HG03521 (cell line): ENCODE data around the gene SYNDIG1.

Source experiments
- ATAC-seq: cut with Tn5 transposase; IDR thresholded peaks from one replicate; pipeline ENCODE4 v1.9.1; 2021; ENCODE audit warnings: mild to moderate bottlenecking, moderate library complexity; ENCODE audit not compliant: unreplicated experiment

SYNDIG1 gene

DNA sequence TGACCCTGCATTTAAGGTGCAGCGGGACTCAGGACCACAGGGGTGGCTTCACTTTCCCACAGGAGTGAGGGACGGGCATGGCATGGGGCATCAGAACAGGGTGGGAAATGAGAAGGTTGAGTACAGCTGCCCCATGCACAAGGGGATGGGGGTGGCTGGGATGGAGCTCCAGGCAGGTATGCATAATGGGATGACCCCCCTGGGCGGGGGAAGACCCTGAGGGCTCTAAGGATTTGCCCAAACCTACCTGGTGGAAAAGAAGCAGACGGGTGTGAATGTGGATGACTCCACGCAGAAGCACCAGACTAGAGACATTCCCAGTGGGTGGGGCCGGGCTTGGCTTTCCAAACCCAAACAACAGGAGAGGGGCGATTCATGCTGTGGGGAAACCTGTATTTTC, 200.3 kb downstream of the SYNDIG1 start:
- ATAC-seq = no peak

GRCh38 chr20:24670341-24670872, 201.0 kb downstream of the SYNDIG1 start:
- no peak for ATAC-seq

- ATAC-seq = no peak
These were observed 201.6 kb downstream of the SYNDIG1 start for GRCh38 chr20:24670981-24671380.

DNA sequence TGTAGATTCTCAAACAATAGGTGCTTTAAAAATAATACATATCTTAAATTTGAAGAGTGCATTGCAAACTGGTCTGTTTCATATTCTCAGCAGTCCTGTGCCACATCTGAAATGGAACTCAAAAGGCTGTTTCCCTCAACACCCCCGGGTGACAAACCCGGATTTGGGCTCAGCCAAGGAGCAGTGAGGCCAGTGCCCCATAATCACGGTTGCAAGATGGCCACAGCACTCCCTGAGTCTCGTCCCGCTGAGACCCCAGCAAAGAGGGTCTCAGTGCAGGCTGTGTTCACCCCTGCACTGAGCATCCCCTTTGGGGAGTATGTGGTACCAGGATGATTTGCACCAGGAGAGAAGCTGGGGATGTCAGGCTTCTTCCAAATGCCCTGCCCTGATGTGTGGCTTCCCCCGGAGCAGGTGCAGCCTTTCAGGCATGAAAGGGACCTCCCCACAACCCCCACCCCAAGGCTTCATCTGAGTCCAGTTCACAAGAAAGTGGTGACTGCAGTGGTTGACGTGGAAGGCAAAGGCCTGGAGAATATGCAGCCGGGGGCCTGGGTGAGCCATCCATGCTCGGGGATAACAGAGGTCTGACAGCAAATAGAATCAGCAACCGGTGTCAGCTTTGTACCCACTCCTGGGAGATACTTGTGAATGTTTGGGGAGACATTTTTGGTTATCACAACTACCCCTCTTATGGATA, 202.9 kb downstream of the SYNDIG1 start:
- no peak for ATAC-seq

GRCh38 chr20:24672886-24673677, 203.7 kb downstream of the SYNDIG1 start:
- ATAC-seq = no peak

DNA sequence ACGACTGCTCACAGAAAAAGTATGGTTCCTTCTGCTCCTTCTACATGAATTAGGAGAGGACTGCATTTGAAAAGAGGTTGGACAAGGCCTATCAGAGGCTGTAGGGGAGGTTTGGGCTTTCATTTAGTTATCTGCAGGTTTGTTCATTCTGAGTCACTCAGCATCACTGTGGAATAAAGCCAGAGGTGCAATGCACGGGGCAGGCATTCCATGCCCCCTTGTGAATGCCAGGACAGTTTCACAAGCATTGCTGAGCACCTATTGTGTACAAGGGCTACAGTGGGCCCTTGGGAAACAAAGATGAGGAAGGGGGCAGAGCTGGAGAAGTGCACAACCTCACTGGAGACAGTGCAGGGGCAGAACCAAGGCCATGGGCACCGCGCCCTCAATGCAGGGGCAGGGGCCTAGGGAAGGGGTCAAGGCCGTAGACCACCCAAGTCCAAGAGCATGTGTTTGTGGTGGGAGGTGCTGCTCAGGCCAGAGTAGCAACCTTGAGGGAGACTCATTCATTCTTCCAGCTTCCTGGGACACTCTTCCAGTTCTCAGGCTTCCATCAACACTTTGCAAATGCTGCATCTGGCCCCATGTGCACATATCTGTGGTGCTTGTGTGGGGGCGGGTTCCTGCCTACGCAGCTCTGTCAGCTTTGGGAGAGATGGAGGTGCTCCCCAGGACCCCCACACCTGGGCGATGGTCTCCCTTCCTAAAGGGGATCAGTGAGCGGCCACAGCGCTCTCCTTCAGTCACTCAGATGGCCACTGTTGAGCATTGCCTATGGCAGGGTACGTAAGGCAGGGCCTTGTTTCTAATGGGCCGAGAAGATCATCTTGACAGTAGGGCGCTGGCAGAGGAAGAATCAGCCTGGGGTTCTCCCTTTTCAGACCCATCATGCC, 204.5 kb downstream of the SYNDIG1 start:
- no peak for ATAC-seq

DNA sequence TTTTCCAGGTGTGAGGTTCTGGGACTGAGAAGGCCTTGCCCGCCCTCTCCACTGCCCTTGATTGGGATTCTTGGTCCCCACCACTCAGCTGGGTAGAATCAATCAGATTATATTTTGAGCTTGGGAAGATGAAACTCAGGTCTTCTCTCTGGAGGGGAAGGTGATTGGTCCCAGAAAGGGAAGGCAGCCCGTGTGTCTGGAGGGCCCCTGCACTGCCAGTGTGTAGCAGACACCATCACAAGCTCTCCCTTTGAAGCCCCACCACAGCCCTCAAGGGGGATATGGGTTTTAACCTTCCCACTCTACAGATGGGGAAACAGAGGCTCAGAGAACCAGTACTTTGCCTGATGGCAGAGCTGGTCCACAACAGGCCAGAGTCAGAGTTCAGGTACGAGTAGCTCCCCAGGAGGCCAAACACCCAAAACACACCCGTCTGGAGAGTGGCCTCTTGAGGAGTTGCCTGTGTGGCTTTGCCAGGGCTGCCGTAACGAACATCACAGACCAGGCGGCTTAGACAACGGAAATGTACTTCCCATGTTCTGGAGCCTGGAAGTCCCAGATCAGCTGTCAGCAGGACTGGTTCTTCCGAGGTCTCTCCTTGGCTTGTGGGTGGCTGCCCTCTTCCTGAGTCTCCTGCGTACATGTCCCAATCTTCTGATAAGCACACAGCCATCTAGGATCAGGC, 205.6 kb downstream of the SYNDIG1 start:
- ATAC-seq = no peak

DNA sequence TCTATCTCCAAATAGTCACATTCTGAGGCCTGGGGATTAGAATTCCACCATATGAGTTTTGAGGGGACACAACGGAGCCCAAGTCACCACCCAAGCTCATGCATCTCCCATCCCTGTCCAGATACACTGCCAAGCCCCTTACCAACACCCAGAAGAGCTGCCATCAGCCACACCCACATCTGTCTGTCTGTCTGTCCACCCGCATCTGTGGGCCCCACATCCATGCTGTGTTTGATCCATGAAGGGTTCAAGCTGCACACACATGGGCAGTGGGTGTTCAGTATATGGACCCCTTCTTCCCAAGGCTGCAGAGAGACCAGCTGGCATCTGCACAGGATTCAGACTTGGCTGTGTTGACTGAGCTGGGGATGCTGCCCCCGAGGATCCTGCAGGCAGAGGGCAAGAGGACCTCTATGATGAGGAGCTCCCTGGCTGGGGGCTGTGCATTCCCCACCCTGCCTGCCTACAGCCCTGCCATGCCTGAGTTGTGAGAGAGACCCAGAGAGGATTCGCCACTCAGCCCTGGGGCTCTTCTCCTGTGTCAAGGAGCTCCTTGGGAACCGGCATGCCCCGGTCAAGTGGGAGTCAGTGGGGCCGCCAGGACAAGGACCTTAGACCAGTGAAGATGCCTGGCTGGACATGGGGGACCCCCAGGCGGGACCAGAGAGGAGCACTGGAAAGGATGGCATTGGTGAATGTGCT, 206.4 kb downstream of the SYNDIG1 start:
- ATAC-seq = no peak

GRCh38 chr20:24676353-24676977, 207.0 kb downstream of the SYNDIG1 start:
- ATAC-seq = no peak

- ATAC-seq = no peak
These were observed 207.5 kb downstream of the SYNDIG1 start for GRCh38 chr20:24676978-24677370.

DNA sequence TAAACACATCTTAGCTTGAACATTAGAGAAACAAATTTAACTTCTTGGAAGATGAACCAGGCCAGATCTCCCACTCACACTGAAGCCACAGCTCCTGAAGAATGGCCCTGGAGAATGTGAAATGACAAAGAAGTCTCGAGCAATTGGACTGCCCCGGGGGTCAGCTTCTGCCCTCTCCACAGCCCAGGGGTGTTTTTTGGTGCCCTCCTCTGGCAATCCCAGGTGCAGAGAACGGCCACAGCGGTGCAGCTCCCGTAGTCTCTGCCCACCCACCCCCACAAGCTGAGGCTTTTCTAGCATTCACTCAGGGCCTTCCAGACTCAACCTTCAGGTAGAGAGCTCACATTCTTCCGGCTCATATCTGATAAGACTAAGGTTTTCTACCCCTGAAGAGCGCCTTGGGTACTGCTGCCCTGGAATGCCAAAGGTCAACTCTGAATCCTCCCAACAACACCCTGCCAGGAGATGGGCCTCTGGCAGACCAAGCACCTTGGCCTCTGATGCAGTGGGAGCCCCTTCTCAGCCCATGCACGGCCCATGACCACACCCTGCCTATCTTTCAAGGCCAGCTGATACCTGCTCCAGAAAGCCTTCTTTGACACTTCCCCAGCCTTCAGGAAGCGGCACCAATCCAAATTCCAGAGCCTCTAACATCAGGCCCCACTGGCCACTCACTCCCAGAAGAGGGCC, 208.3 kb downstream of the SYNDIG1 start:
- ATAC-seq = no peak

GRCh38 chr20:24678351-24679106, 209.1 kb downstream of the SYNDIG1 start:
- no peak for ATAC-seq

DNA sequence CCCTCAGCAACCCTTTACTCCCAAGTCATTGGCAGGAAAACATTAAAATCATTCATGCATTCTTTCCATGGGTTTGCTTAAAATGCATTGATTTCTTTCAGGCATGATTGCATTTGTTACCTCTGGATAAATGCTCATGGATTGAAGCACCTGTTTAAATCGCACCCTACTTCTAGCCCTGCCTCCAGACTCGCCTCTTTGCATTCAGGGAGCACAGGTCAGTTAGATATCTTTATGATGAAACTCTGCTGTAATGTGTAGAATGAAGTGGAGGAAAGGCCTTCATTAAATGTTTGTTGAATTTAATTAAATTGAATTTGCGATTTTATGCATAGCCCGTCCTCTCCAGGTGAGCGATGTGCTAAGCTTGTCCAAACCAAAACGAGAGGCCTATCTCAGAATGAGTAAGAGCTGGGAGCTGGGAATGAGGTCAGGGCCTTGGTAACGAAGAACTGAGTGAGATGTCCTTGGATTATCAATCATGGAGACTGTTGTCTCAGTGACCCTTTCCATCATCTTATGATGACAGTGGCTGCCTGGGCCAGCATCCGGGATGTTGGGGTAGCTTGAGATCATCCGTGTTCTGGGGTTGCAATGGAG, 210.1 kb downstream of the SYNDIG1 start:
- ATAC-seq = no peak

DNA sequence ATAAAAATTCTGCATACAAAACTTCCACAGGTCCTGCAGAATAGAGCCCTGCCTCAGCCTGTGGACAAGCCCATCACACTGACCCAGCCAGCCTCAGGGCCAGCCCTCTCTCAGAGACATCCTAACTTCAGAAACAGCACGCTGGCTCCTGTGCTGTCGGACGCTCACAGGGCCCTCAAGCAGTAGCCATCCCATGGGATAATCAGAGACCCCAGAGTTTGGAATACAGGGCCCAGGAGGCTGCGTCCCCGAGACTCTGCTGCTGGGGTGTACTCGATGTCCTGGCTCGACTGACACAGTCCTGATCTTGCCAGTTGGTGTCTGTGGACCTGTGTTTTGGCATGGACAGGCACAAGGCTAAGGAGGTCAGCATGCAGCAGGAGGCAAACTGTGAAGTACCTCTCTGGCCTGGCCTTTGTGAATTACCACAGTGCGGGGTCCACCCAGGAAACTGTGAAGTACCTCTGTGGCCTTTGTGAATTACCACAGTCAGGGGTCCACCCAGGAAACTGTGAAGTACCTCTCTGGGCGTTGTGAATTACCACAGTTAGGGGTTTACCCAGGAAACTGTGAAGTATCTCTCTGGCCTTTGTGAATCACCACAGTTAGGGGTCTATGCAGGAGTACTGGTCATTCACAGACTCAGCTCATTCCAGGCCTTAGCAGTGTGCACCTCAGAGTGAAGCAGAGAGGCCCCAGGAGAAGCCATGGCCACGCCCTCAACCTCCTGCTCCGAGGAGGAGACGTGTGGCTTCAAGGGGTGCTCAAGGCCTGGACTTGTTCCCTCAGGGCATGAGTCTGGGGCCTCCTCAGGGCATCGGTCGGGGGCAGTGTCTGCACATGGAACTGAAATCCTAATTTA, 212.4 kb downstream of the SYNDIG1 start:
- ATAC-seq = no peak

DNA sequence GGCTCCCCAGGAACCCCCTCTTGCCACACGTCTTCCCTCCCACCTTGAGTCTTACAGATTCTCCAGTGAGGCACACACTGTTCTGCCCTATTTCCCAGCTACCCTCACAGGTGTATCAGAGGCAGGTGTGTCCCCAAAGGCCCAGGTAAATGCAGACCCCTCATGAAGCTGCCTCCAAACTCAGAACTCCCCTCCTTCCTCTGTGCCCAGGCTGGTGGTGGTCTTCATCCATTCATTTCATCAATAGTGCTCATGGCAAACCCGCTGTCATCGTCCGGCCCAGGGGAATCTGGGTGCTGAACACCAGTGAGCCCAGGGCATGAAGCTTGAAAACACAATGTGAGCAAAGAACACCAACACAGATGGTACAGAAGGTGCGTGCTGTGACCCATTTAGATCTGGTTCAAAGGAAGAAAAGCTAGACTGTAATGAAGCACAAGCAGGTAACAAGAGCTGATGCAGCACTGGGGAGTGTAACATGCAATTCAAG, 213.1 kb downstream of the SYNDIG1 start:
- ATAC-seq = no peak

DNA sequence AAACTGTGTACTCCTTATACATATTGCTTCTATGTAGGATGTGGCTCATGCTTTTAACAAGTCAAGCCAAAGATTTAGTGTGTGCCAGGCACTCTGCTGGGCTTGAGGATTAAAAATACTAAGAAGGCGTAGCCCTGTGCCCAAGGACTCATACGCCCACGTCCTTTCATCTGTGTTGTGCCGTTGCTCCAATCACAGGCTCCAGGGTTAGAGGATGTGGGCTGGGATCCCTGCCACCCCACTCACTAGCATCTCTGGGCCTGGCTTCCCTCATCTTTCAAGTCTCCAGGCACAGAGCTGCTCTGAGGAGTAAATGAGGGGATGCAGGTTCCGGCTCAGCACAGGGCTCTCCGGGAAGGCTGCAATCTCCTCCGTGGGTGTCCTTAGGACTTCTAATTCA, 214.2 kb downstream of the SYNDIG1 start:
- ATAC-seq = no peak

DNA sequence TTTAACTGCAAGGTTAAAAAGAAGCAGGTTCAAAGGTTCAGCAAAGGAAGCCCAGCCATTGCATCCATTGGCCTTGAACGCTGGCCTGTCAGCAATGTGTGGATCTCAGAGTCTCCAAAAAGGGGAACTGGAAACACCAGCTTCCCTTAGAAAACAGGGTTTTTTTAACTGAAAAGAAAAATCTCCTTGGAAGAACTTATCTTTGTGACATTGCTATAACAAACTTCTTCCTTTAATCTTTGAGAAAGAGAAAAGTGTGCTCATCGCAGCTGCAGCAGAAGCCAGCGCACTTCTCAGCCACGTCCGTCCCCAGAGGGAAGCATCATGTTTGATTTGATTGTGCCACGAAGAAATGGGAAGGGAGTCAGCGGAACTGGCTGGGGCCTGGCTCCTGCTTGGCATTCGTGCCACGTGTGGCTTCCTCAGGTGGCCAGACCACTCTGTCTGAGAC, 215.0 kb downstream of the SYNDIG1 start:
- no peak for ATAC-seq
